Measurements from ENCODE around the gene CLIC3. TPM values are rescaled to one million over a fixed set of nuclear protein-coding genes. Genes with fewer than 3 reads are reported as not detected.
A peak's percentile ranks its signal among the peaks of the same experiment; 100 is the strongest.

The CLIC3 gene
- total RNA-seq, 1 experiment from 2014 or later: 24.1 TPM

DNA sequence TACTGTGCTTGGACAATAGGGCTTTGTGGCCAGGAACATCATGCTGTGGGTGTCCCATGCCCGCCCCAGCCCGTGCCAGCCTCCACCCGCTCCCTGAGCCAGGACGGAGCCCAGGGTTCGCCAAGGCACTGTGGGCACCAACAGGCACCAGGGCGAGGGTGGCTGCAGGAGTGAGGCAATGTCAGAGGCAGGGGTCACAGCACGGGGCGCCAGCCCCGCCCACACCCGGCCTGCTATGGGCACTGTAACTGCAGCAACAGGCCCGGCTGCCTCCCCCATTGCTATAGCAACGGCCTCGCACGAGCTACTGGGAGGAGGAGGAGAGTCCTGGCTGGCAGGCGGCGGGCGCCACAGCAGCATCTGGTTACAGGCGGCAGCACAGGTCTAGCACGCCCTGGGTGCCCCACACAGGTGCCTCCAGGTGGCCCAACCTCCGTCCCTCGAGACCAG is 29.2 kb upstream of the CLIC3 start:
- intact Hi-C loops (cut with micrococcal nuclease; ENCODE audit: unreplicated experiment): loop anchor here (5.0 kb wide), 1 partner anchor 178 kb away; the partner anchor contains the start of gene PHPT1
- no peaks in the 10 kb centered on the region for H3K9me2 ChIP-seq (ENCODE audit: insufficient read depth)
- CTCF ChIA-PET: interaction anchor here (0.6 to 1.1 kb wide), 3 partner anchors 10 to 202 kb away, joined by 3 to 5 read pairs (median 3); partner anchors contain the start of gene RNF224
- TF ChIP-seq CTCF (conservative IDR thresholded peaks at IDR 0.05) (no peak), EZH2 (IDR thresholded peaks at IDR 0.05; ENCODE audit: low read depth) (no peak)
- no peak overlapping the region for H2AFZ ChIP-seq
- POLR2A ChIA-PET (ENCODE audit: unreplicated experiment): interaction anchor here (0.6 to 0.7 kb wide), 2 partner anchors 32 to 33 kb away, joined by 6 to 18 read pairs; partner anchors contain the start of gene PAXX
- no peak overlapping the region for H3K4me2 ChIP-seq
- H3K4me3 ChIP-seq: no peak overlapping the region
- no peaks in the 10 kb centered on the region for H3K36me3 ChIP-seq (ENCODE audit: low read depth)
- no peaks in the 10 kb centered on the region; the same call in 1 of the 2 replicates for H4K20me1 ChIP-seq (ENCODE audit: insufficient read depth)
- peaks cover 8% of the 10 kb centered on the region; the same call in 1 of the 2 replicates for H3K4me1 ChIP-seq (replicated peaks; ENCODE audit: insufficient read depth)
- H3K27ac ChIP-seq: no peak overlapping the region
- no peaks in the 10 kb centered on the region for H3K79me2 ChIP-seq (ENCODE audit: low read depth)
- no peaks in the 10 kb centered on the region for H3K27me3 ChIP-seq (ENCODE audit: insufficient read depth, low read depth)
- peaks cover 11% of the 10 kb centered on the region; the same call in 1 of the 2 replicates for H3F3A ChIP-seq (ENCODE audit: insufficient read depth, low read depth)
- no peaks in the 10 kb centered on the region for H3K9me3 ChIP-seq (ENCODE audit: insufficient read depth, low read depth)
- no TSS peak for BruUV-seq (replicated peaks)
- peak in 1 of 2 experiments; percentile 86 for DNase-seq

- DNase-seq: no peak
- no peak overlapping the region for H2AFZ ChIP-seq
- no peak overlapping the region for H3K4me3 ChIP-seq
- BruUV-seq (replicated peaks): no TSS peak
- no peaks in the 10 kb centered on the region for H3K79me2 ChIP-seq (ENCODE audit: low read depth)
- H3F3A ChIP-seq (ENCODE audit: insufficient read depth, low read depth): peaks cover 7% of the 10 kb centered on the region; the same call in 1 of the 2 replicates
- ChIA-PET POLR2A (ENCODE audit: unreplicated experiment) (no interaction called here), CTCF (no interaction called here)
- TF ChIP-seq EZH2 (IDR thresholded peaks at IDR 0.05; ENCODE audit: low read depth) (no peak), CTCF (conservative IDR thresholded peaks at IDR 0.05) (no peak)
- no peak overlapping the region for H3K4me2 ChIP-seq
- H4K20me1 ChIP-seq (ENCODE audit: insufficient read depth): no peaks in the 10 kb centered on the region; the same call in 1 of the 2 replicates
- intact Hi-C loops (cut with micrococcal nuclease; ENCODE audit: unreplicated experiment): no loop called here
- no peaks in the 10 kb centered on the region for H3K36me3 ChIP-seq (ENCODE audit: low read depth)
- H3K27me3 ChIP-seq (ENCODE audit: insufficient read depth, low read depth): no peaks in the 10 kb centered on the region
- peaks cover 1% of the 10 kb centered on the region; the same call in 1 of the 2 replicates for H3K4me1 ChIP-seq (replicated peaks; ENCODE audit: insufficient read depth)
- no peak overlapping the region for H3K27ac ChIP-seq
- no peaks in the 10 kb centered on the region for H3K9me2 ChIP-seq (ENCODE audit: insufficient read depth)
- H3K9me3 ChIP-seq (ENCODE audit: insufficient read depth, low read depth): no peaks in the 10 kb centered on the region
Measured at GRCh38 chr9:137023583-137023991, 27.2 kb upstream of the CLIC3 start.

DNA sequence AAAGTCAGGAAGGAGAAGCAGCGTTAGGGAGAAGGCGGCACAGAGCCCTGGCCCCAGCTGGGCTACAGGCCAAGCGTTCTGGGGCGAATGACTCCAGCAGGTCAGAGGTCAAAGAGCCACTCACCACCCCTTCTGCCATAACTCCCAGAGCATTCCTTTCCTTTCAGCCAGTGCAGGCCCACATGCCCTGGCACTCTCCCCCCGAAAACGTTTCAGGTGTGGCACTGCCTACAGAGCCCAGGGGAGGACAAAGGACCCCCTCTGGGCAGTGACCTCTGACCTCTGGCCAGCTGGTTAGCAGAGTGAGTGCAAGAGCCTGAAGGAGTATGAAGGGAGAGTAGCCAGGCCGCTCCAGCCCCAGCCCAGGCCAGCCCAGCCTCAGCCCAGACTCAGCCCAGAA is 26.8 kb upstream of the CLIC3 start:
- no peaks in the 10 kb centered on the region for H3K4me1 ChIP-seq (replicated peaks; ENCODE audit: insufficient read depth)
- H3K36me3 ChIP-seq (ENCODE audit: low read depth): no peaks in the 10 kb centered on the region
- no peaks in the 10 kb centered on the region for H3K79me2 ChIP-seq (ENCODE audit: low read depth)
- DNase-seq: no peak
- no peak overlapping the region for H3K4me2 ChIP-seq
- no peak overlapping the region for H3K27ac ChIP-seq
- H3K4me3 ChIP-seq: no peak overlapping the region
- BruUV-seq (replicated peaks): no TSS peak
- TF ChIP-seq CTCF (conservative IDR thresholded peaks at IDR 0.05) (no peak), EZH2 (IDR thresholded peaks at IDR 0.05; ENCODE audit: low read depth) (no peak)
- ChIA-PET CTCF (no interaction called here), POLR2A (ENCODE audit: unreplicated experiment) (no interaction called here)
- H2AFZ ChIP-seq: no peak overlapping the region
- H4K20me1 ChIP-seq (ENCODE audit: insufficient read depth): no peaks in the 10 kb centered on the region; the same call in 1 of the 2 replicates
- H3K9me3 ChIP-seq (ENCODE audit: insufficient read depth, low read depth): no peaks in the 10 kb centered on the region
- intact Hi-C loops (cut with micrococcal nuclease; ENCODE audit: unreplicated experiment): no loop called here
- no peaks in the 10 kb centered on the region for H3K27me3 ChIP-seq (ENCODE audit: insufficient read depth, low read depth)
- H3F3A ChIP-seq (ENCODE audit: insufficient read depth, low read depth): peaks cover 7% of the 10 kb centered on the region; the same call in 1 of the 2 replicates
- H3K9me2 ChIP-seq (ENCODE audit: insufficient read depth): no peaks in the 10 kb centered on the region
